Ishikawa (cell line): ENCODE measurements around the gene NSUN6.

Source experiments
- CEBPB ChIP-seq: IDR thresholded peaks from 2 replicates; pipeline ENCODE4 v1.6.1; 2012
- CREB1 ChIP-seq: IDR thresholded peaks from 2 replicates; pipeline ENCODE4 v1.6.1; 2012; ENCODE audit warnings: low read depth
- EGR1 ChIP-seq: IDR thresholded peaks from 2 replicates; pipeline ENCODE4 v1.6.1; 2012
- EP300 ChIP-seq: IDR thresholded peaks from 2 replicates; pipeline ENCODE4 v1.6.1; 2012; ENCODE audit warnings: borderline replicate concordance
- FOXM1 ChIP-seq: IDR thresholded peaks from 2 replicates; pipeline ENCODE4 v1.6.1; 2012; ENCODE audit warnings: low read depth, borderline replicate concordance
- NFIC ChIP-seq: IDR thresholded peaks from 2 replicates; pipeline ENCODE4 v1.6.1; 2012
- RAD21 ChIP-seq: IDR thresholded peaks from 2 replicates; pipeline ENCODE4 v1.6.1; 2012; ENCODE audit warnings: low read depth
- TAF1 ChIP-seq: IDR thresholded peaks from 2 replicates; pipeline ENCODE4 v1.6.1; 2012; ENCODE audit warnings: low read depth, mild to moderate bottlenecking
- TCF12 ChIP-seq: IDR thresholded peaks from 2 replicates; pipeline ENCODE4 v1.6.1; 2012; ENCODE audit warnings: low read depth
- TEAD4 ChIP-seq: IDR thresholded peaks from 2 replicates; pipeline ENCODE4 v1.6.1; 2012
- USF1 ChIP-seq: IDR thresholded peaks from 2 replicates; pipeline ENCODE4 v1.6.1; 2012
- YY1 ChIP-seq: IDR thresholded peaks from 2 replicates; pipeline ENCODE4 v1.6.1; 2012; ENCODE audit warnings: low read depth
- ZBTB7A ChIP-seq: IDR thresholded peaks from 2 replicates; pipeline ENCODE4 v1.6.1; 2012; ENCODE audit warnings: low read depth
- TF ChIP-seq, protein P1 (sequence below): IDR thresholded peaks from 2 replicates; pipeline ENCODE4 v1.6.1; 2012; ENCODE audit warnings: low read depth, mild to moderate bottlenecking
- TF ChIP-seq, protein P2 (sequence below): IDR thresholded peaks from 2 replicates; pipeline ENCODE4 v1.6.1; 2012

The NSUN6 gene

GRCh38 chr10:18582803-18583202, 68.6 kb downstream of the NSUN6 start:
- no peak for TF ChIP-seq TCF12
- no peak for TF ChIP-seq TEAD4
- TF ChIP-seq EP300: no peak
- no peak for TF ChIP-seq USF1
- TF ChIP-seq, protein P1, sequence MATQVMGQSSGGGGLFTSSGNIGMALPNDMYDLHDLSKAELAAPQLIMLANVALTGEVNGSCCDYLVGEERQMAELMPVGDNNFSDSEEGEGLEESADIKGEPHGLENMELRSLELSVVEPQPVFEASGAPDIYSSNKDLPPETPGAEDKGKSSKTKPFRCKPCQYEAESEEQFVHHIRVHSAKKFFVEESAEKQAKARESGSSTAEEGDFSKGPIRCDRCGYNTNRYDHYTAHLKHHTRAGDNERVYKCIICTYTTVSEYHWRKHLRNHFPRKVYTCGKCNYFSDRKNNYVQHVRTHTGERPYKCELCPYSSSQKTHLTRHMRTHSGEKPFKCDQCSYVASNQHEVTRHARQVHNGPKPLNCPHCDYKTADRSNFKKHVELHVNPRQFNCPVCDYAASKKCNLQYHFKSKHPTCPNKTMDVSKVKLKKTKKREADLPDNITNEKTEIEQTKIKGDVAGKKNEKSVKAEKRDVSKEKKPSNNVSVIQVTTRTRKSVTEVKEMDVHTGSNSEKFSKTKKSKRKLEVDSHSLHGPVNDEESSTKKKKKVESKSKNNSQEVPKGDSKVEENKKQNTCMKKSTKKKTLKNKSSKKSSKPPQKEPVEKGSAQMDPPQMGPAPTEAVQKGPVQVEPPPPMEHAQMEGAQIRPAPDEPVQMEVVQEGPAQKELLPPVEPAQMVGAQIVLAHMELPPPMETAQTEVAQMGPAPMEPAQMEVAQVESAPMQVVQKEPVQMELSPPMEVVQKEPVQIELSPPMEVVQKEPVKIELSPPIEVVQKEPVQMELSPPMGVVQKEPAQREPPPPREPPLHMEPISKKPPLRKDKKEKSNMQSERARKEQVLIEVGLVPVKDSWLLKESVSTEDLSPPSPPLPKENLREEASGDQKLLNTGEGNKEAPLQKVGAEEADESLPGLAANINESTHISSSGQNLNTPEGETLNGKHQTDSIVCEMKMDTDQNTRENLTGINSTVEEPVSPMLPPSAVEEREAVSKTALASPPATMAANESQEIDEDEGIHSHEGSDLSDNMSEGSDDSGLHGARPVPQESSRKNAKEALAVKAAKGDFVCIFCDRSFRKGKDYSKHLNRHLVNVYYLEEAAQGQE: no peak
- TF ChIP-seq CEBPB: no peak
- TF ChIP-seq EGR1: no peak
- no peak for TF ChIP-seq YY1
- no peak for TF ChIP-seq NFIC
- TF ChIP-seq TAF1: no peak
- TF ChIP-seq FOXM1: no peak

- no peak for TF ChIP-seq TAF1
- TF ChIP-seq YY1: no peak
- TF ChIP-seq, protein P2, sequence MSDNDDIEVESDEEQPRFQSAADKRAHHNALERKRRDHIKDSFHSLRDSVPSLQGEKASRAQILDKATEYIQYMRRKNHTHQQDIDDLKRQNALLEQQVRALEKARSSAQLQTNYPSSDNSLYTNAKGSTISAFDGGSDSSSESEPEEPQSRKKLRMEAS: no peak
- no peak for TF ChIP-seq TCF12
These were observed 73.3 kb downstream of the NSUN6 start for GRCh38 chr10:18577823-18578685.

DNA sequence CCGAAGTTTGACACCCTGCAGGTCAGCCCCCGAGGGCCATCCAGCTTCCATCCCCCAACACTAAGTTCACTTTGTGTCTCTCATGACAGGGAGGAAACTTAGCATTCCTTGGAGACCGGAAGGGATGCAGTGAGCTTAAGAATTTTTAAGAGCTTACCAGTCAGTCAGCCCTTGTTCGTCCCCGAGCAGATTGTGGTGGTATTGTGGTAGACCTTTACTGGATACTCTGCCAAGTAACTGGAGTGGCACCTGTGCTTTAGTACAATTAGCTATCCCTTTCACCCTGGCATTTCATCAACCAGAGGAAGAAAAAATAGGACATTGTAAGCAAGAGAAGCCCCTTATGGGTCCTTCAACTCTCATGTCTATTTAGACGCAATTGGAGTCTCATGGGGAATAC, 74.8 kb downstream of the NSUN6 start:
- no peak for TF ChIP-seq FOXM1
- no peak for TF ChIP-seq USF1
- no peak for TF ChIP-seq TAF1
- TF ChIP-seq ZBTB7A: no peak
- TF ChIP-seq CEBPB: no peak
- no peak for TF ChIP-seq CREB1
- TF ChIP-seq EP300: no peak
- TF ChIP-seq, protein P1: no peak
- no peak for TF ChIP-seq RAD21
- TF ChIP-seq NFIC: no peak
- TF ChIP-seq TCF12: no peak

GRCh38 chr10:18572959-18573561, 78.3 kb downstream of the NSUN6 start:
- TF ChIP-seq EGR1 (no peak), EP300 (no peak), TEAD4 (no peak), TAF1 (no peak), TCF12 (no peak), ZBTB7A (no peak), NFIC (no peak), CREB1 (no peak), USF1 (no peak), FOXM1 (no peak), RAD21 (no peak), YY1 (no peak), CEBPB (no peak)
- TF ChIP-seq, protein P2: no peak
- TF ChIP-seq, protein P1: no peak
